Measurements from ENCODE around the gene GJC1.

Gene GJC1

GRCh38 chr17:44829523-44830358 is at the start of gene GJC1:
GJC1 (minus strand) TSS chr17:44830287; CDS start chr17:44805817, 24,470 bp downstream.
- peak; percentile 33 for DNase-seq

- DNase-seq = no peak
Measured at GRCh38 chr17:44879376-44879775, 49.3 kb upstream of the GJC1 start.

- peak; percentile 36 for DNase-seq
Measured at GRCh38 chr17:44878627-44879221, 48.6 kb upstream of the GJC1 start.

GRCh38 chr17:44877121-44877520 is 47.0 kb upstream of the GJC1 start:
- no peak for DNase-seq

DNA sequence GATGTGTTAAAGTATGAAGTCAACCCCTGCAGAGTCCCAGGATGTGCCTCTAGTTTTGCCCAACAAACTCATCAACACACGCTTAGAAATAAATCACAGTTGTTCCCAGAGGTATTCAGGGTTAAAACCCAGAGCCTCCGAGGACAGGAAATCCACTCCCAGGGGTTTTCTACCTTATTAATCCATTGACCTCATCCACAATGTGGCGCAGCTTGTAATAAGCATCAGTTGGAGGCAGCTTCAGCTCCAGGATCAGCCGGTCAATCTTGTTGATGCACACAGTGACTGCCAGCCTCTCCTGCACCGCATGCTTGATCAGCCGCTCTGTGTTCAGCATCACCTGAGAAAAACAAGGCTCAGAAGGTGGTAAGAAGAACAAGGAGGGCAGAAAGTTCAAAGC is 45.7 kb upstream of the GJC1 start:
- DNase-seq = no peak

GRCh38 chr17:44872131-44872768 is 42.2 kb upstream of the GJC1 start:
- DNase-seq = no peak

DNA sequence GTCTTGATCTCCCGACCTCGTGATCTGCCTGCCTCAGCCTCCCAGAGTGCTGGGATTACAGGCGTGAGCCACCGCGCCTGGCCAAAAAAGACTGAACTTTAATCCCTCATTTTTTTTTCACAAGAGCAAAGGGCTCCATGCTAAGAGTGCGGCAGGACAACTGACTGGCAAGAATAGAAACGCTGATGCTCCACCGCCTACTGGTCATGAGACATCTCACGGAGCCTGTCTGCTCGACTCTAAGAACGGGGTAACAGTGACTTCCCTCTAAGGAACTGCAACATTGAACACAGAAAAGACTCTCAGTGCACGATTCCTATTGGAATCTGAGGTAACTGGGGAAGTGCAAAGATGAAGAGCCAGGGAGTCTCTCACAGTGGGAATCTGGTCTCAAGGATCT is 41.5 kb upstream of the GJC1 start:
- no peak for DNase-seq

DNA sequence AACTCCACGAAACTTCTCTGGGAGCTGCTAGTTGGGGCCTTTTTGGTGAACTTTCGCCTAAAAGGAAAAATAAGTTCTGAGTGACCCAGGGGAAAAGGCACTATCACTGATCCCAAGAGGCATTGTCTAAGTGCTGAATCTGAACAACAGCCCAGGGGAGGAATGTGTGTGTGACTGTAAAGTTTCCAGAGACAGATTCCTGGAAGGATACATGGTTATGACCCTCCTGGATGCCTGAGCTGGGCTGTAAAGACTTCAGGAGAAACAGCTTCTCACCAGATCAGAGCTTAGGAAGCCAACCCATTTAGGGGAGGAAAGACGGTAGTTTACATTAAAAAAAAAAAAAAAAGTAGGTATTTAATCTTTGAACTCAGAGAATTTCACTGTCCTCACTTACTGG is 37.8 kb upstream of the GJC1 start:
- no peak for DNase-seq

GRCh38 chr17:44865931-44866330 is 35.8 kb upstream of the GJC1 start:
- no peak for DNase-seq

GRCh38 chr17:44865231-44865660 is 35.2 kb upstream of the GJC1 start:
- peak; percentile 81 for DNase-seq

GRCh38 chr17:44864831-44865230 is 34.7 kb upstream of the GJC1 start:
- no peak for DNase-seq

DNA sequence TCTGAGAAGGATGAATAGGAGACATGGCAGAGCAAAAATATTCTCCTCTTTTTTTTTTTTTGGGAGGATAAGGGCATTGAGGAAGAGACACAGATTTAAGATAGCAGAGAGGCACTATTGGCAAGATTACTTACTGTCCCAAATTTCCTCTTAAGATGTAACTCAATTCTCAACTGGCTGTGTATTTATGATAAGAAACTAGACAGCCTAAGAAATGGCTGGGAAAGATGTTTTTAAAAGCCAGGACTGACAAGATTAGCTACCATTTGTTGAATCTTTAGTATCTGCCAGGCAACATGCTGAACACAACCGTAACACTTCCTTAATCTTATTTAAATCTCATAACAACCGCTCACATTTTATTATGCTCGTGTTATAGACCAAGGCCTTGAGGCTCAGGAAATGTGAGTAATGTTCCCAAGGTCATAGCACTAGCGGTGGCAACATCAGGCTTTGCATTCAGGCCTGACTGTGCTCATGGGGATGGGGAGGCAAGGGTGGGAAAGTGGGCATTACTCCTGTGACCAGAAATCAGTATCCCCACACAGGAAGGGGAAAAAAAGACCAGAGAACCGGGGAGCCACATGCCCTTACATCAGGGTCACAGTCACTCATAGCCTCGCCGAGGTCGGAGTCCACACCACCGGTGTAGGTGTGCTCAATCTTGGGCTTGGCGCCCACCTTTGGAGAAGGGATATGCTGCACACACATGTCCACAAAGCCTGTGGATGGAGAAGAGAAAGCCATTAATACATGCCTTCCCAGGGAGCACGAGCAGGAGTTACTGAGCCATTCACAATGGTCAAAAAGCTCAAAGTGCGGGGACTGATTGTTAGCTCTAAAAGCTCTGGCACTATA is 33.2 kb upstream of the GJC1 start:
- no peak for DNase-seq

- DNase-seq = no peak
Measured at GRCh38 chr17:44862278-44862914, 32.3 kb upstream of the GJC1 start.

- DNase-seq = no peak
Measured at GRCh38 chr17:44859701-44860100, 29.6 kb upstream of the GJC1 start.

DNA sequence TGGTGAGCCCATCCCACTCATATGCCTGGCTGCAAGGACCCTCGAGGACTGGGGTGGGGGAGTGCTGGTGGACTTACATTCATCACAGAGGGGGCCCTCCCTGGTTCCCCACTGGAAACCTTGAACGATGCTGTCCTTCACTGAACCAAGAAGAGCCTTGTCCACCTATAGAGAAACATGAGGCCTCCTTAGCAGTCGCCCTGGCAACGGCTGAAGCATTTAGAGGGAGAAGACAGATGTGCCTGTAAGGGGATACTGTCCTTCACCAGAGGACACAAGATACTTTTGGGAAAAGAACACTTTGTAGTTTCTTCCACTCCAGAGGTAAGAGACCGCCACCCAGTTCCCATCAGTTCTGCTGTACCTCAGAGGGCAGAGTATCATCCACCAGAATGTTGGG is 24.1 kb upstream of the GJC1 start:
- no peak for DNase-seq

GRCh38 chr17:44850612-44851011 is 20.5 kb upstream of the GJC1 start:
- DNase-seq = no peak

GRCh38 chr17:44850025-44850424 is 19.9 kb upstream of the GJC1 start:
- no peak for DNase-seq

GRCh38 chr17:44848961-44849489 is 18.9 kb upstream of the GJC1 start:
- no peak for DNase-seq

DNA sequence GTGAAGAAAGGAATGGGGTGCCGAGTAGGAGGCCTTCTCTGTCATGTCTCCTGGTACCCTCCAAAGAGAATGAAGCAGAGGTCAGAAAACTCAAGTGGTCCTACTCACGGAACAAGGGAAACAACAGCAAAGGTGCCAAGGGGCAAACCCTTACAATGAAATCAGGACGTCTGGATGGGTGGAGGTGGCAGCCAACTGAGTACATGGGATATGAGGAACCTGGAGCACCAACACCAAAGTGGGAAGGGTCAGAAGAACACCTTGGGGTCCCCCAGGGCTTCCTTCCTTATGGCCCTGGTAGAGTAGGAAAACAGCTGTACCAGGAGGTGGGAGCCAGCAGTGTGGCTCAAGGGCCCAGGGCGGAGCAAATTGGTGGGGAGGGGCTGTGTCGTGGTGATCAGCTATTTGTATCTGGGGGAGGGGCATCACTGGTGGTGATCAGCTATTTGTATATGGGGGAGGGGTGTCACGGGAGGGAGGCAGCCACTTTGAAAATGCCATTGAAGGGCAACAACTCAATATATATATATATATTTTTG is 18.2 kb upstream of the GJC1 start:
- DNase-seq = no peak

- no peak for DNase-seq
Measured at GRCh38 chr17:44847586-44847985, 17.5 kb upstream of the GJC1 start, which contains the start of gene HIGD1B. HIGD1B (plus strand) TSS chr17:44847883; CDS start chr17:44848153, 270 bp downstream.

DNA sequence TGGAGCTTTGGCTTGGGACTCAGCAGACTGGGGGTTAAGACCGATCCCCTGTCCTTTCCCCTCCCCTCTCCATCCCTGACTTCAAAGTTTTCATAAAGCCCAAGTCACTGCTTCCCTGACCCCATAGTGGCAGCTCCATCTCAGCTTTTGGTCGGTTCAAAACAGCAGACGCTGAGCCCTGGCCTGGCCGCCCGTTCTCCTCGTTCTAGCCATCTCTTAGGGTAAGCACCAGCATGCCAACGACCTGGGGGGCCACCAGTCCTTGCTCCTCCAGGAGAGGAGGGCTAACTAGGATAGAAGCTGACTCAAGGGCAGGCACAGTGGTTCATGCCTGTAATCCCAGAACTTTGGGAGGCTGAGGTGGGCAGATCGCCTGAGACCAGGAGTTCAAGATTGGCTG is 16.1 kb upstream of the GJC1 start:
- DNase-seq = no peak

GRCh38 chr17:44844390-44844830 is 14.3 kb upstream of the GJC1 start:
- DNase-seq = no peak

Measured in stimulated activated CD8-positive, alpha-beta memory T cell treated with anti-CD3 and anti-CD28 coated beads, Interleukin-4, amount 100 ng/mL, for 48 hours (primary cell).